Esophagus muscularis mucosa (tissue), 3 donors: ENCODE data around the gene LCN2.

Source experiments
- POLR2A ChIP-seq: fragments of 450-650 bp; IDR thresholded peaks from one replicate; pipeline ENCODE4 v1.6.1; 2017; ENCODE audit warnings: antibody characterized with exemption, moderate library complexity, mild to moderate bottlenecking, low read depth
- POLR2AphosphoS5 ChIP-seq, 2 donors: sonication (generic); formaldehyde crosslinking; IDR thresholded peaks; one replicate each; pipeline ENCODE4 v1.6.1; 2017; ENCODE audit warnings: antibody characterized with exemption in 2 of 2
- TF ChIP-seq, protein P1 (sequence below), 3 experiments: fragments of 200-600 bp in 2 of 3; fragments of 450-650 bp in 1 of 3; sonication (generic) in 2 of 3; IDR thresholded peaks; one replicate each; pipeline ENCODE4 v1.5.1; 2017 to 2019; ENCODE audit warnings: antibody characterized with exemption in 3 of 3, mild to moderate bottlenecking in 2 of 3, moderate library complexity in 1 of 3

- TF ChIP-seq, protein P1, sequence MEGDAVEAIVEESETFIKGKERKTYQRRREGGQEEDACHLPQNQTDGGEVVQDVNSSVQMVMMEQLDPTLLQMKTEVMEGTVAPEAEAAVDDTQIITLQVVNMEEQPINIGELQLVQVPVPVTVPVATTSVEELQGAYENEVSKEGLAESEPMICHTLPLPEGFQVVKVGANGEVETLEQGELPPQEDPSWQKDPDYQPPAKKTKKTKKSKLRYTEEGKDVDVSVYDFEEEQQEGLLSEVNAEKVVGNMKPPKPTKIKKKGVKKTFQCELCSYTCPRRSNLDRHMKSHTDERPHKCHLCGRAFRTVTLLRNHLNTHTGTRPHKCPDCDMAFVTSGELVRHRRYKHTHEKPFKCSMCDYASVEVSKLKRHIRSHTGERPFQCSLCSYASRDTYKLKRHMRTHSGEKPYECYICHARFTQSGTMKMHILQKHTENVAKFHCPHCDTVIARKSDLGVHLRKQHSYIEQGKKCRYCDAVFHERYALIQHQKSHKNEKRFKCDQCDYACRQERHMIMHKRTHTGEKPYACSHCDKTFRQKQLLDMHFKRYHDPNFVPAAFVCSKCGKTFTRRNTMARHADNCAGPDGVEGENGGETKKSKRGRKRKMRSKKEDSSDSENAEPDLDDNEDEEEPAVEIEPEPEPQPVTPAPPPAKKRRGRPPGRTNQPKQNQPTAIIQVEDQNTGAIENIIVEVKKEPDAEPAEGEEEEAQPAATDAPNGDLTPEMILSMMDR (IDR thresholded peaks at IDR 0.05), result no peak
- no peak for TF ChIP-seq POLR2A
- TF ChIP-seq POLR2AphosphoS5 (IDR thresholded peaks at IDR 0.05), result no peak
Observed at GRCh38 chr9:128121466-128121810, 27.8 kb upstream of the LCN2 start.
